WTC11 (cell line): ENCODE results near the gene HBZ.

Experiments used
- ATF2 ChIP-seq: sonication (generic); formaldehyde crosslinking; IDR thresholded peaks from 2 replicates; pipeline ENCODE4 v1.8.1; 2022; ENCODE audit warnings: low read depth, missing genetic modification reagents, borderline replicate concordance
- CREM ChIP-seq: sonication (generic); formaldehyde crosslinking; IDR thresholded peaks from 2 replicates; pipeline ENCODE4 v1.8.1; 2022; ENCODE audit warnings: mild to moderate bottlenecking, missing genetic modification reagents, moderate library complexity
- CTCF ChIP-seq: fragments of 200-600 bp; IDR thresholded peaks from 2 replicates; pipeline ENCODE4 v1.8.0; 2022; ENCODE audit warnings: antibody characterized with exemption
- ETV6 ChIP-seq: sonication (generic); formaldehyde crosslinking; IDR thresholded peaks from 2 replicates; pipeline ENCODE4 v1.8.1; 2022; ENCODE audit warnings: mild to moderate bottlenecking, missing genetic modification reagents
- MLX ChIP-seq: sonication (generic); formaldehyde crosslinking; IDR thresholded peaks from 2 replicates; pipeline ENCODE4 v1.8.1; 2023; ENCODE audit warnings: mild to moderate bottlenecking, missing genetic modification reagents, moderate library complexity
- NFYB ChIP-seq: sonication (generic); formaldehyde crosslinking; conservative IDR thresholded peaks from 2 replicates; pipeline ENCODE4 v1.8.0; 2022; ENCODE audit warnings: low read depth, missing genetic modification reagents
- TCF7 ChIP-seq: sonication (generic); formaldehyde crosslinking; IDR thresholded peaks from 2 replicates; pipeline ENCODE4 v1.8.0; 2022; ENCODE audit warnings: mild to moderate bottlenecking, low read depth, missing genetic modification reagents, moderate library complexity
- USF2 ChIP-seq: sonication (generic); formaldehyde crosslinking; IDR thresholded peaks from 2 replicates; pipeline ENCODE4 v1.8.1; 2023; ENCODE audit warnings: mild to moderate bottlenecking, missing genetic modification reagents, moderate library complexity
- ZSCAN18 ChIP-seq: fragments of 250-450 bp; sonication (Bioruptor Pico); IDR thresholded peaks from 2 replicates; pipeline ENCODE4 v2.1.2; 2022; ENCODE audit warnings: mild to moderate bottlenecking, moderate library complexity

GRCh38 chr16:187330-187729, 34.9 kb downstream of the HBZ start:
- no peak for TF ChIP-seq CTCF
- no peak for TF ChIP-seq ETV6 (CRISPR knock-in tag)
- no peak for TF ChIP-seq USF2
- TF ChIP-seq ZSCAN18 (CRISPR knock-in tag), result no peak
- no peak for TF ChIP-seq NFYB (CRISPR knock-in tag)
- TF ChIP-seq ATF2 (CRISPR knock-in tag), result no peak
- TF ChIP-seq CREM (CRISPR knock-in tag), result no peak
- no peak for TF ChIP-seq MLX (CRISPR knock-in tag)
- no peak for TF ChIP-seq TCF7
